ENCODE measurements around the gene CDC42EP1.

Gene CDC42EP1

DNA sequence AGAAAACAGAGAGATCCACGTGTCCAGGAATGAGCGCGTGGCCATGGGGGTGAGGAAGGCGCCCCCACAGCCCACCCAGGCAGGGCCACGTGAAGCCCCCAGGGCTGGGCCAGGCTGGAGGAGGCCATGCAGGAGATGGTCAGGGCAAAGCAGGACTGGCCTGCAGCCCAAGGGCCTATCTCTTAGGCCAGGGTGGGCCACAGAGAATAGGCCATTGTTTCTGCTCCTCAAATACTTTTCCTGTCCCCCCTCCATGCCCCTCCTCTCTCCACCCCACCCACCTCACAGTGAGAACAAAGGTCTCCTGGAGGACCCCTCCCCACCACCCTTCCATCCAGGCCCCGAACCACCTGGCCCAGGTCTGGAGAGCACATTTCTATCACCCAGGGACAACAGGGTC is 8.3 kb upstream of the CDC42EP1 start:
- Histone ChIP-seq H3K9ac (ENCODE audit: low read depth, low read length, poor library complexity, severe bottlenecking) (no peak overlapping the region), H3K79me2 (ENCODE audit: insufficient read depth, low read length) (no peaks in the 10 kb centered on the region), H3F3A (ENCODE audit: low read depth) (no peaks in the 10 kb centered on the region), H4K20me1 (ENCODE audit: insufficient read depth, low read length, poor library complexity, severe bottlenecking) (no peaks in the 10 kb centered on the region), H3K4me1 (ENCODE audit: insufficient read depth, low read length, poor library complexity, severe bottlenecking) (no peaks in the 10 kb centered on the region), H3K27me3 (ENCODE audit: insufficient read depth, low read length, poor library complexity, severe bottlenecking) (no peaks in the 10 kb centered on the region), H3K36me3 (ENCODE audit: insufficient read depth, low read length) (no peaks in the 10 kb centered on the region), H3K9me3 (ENCODE audit: insufficient read depth, low read depth, low read length) (no peaks in the 10 kb centered on the region), H3K4me3 (ENCODE audit: low read length, poor library complexity, severe bottlenecking) (no peak overlapping the region), H2AFZ (ENCODE audit: low read length) (no peak overlapping the region), H3K4me2 (ENCODE audit: low read depth, low read length, poor library complexity, severe bottlenecking) (no peak overlapping the region), H3K9me2 (replicated peaks; ENCODE audit: low read depth, low read length) (no peaks in the 10 kb centered on the region)
- TF ChIP-seq EZH2phosphoT487 (IDR thresholded peaks at IDR 0.05; ENCODE audit: borderline replicate concordance) = no peak
- TF ChIP-seq, protein P1, sequence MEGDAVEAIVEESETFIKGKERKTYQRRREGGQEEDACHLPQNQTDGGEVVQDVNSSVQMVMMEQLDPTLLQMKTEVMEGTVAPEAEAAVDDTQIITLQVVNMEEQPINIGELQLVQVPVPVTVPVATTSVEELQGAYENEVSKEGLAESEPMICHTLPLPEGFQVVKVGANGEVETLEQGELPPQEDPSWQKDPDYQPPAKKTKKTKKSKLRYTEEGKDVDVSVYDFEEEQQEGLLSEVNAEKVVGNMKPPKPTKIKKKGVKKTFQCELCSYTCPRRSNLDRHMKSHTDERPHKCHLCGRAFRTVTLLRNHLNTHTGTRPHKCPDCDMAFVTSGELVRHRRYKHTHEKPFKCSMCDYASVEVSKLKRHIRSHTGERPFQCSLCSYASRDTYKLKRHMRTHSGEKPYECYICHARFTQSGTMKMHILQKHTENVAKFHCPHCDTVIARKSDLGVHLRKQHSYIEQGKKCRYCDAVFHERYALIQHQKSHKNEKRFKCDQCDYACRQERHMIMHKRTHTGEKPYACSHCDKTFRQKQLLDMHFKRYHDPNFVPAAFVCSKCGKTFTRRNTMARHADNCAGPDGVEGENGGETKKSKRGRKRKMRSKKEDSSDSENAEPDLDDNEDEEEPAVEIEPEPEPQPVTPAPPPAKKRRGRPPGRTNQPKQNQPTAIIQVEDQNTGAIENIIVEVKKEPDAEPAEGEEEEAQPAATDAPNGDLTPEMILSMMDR (conservative IDR thresholded peaks at IDR 0.05; ENCODE audit: low read length) = no peak

DNA sequence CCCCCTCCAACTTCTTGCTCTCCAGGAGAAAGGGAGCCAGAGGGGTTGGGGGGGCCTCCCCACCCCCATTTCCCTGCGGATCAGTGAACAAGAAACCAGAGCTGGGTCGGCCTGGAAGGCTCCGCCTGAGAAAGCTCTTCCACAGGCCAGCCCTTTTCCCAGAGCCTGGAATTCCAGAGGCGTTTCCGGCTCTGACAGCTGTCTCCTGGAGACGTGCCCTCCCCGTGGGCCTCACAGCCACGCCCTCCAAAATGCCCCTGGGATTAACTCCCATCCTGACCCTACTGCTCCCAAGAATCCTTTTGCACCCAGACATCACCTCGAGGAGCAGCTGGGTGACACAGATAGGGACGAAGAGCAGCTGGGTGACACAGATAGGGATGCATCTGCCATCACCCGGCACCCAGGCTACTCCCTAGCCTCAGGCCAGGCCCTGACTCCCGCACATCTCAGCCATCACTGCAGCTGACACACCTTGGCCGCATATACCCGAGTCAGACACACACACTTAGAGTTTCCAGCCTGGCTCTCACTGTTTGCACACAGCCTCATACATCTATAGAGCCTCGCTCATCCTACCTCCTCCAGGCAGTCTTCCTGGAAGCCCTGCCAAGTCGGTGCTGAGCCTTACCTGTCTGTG is 7.6 kb upstream of the CDC42EP1 start:
- Histone ChIP-seq H3K9me3 (ENCODE audit: insufficient read depth, low read depth, low read length) (no peaks in the 10 kb centered on the region), H4K20me1 (ENCODE audit: insufficient read depth, low read length, poor library complexity, severe bottlenecking) (no peaks in the 10 kb centered on the region), H3K9ac (ENCODE audit: low read depth, low read length, poor library complexity, severe bottlenecking) (no peak overlapping the region), H3K4me3 (ENCODE audit: low read length, poor library complexity, severe bottlenecking) (no peak overlapping the region), H3K9me2 (replicated peaks; ENCODE audit: low read depth, low read length) (no peaks in the 10 kb centered on the region), H3F3A (ENCODE audit: low read depth) (no peaks in the 10 kb centered on the region), H3K27me3 (ENCODE audit: insufficient read depth, low read length, poor library complexity, severe bottlenecking) (no peaks in the 10 kb centered on the region), H3K4me2 (ENCODE audit: low read depth, low read length, poor library complexity, severe bottlenecking) (no peak overlapping the region), H3K79me2 (ENCODE audit: insufficient read depth, low read length) (no peaks in the 10 kb centered on the region), H2AFZ (ENCODE audit: low read length) (no peak overlapping the region), H3K4me1 (ENCODE audit: insufficient read depth, low read length, poor library complexity, severe bottlenecking) (no peaks in the 10 kb centered on the region), H3K36me3 (ENCODE audit: insufficient read depth, low read length) (no peaks in the 10 kb centered on the region)
- TF ChIP-seq, protein P1 (conservative IDR thresholded peaks at IDR 0.05; ENCODE audit: low read length) = no peak
- TF ChIP-seq EZH2phosphoT487 (IDR thresholded peaks at IDR 0.05; ENCODE audit: borderline replicate concordance) = no peak

DNA sequence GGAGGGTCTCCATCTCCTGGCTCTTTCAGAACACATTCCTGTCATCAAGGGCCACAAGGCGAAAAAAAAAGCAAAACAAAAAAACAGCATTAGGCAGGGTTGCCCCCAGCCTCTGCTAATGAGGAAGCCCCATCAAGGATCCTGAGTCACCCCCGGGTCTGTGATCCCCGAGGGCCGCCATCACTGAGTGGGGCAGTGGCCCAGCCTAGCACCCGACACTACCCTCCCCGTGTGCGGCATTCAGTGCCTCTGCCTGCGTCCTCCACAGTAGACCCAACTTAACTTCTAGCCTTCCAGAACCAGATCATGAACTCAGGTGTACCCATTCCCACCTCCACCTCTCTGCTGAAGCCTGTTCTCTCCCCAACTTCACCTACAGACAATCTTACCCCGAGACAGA is 6.6 kb upstream of the CDC42EP1 start:
- Histone ChIP-seq H4K20me1 (ENCODE audit: insufficient read depth, low read length, poor library complexity, severe bottlenecking) (no peaks in the 10 kb centered on the region), H3K9me2 (replicated peaks; ENCODE audit: low read depth, low read length) (no peaks in the 10 kb centered on the region), H3K79me2 (ENCODE audit: insufficient read depth, low read length) (no peaks in the 10 kb centered on the region), H3K9me3 (ENCODE audit: insufficient read depth, low read depth, low read length) (no peaks in the 10 kb centered on the region), H3K36me3 (ENCODE audit: insufficient read depth, low read length) (no peaks in the 10 kb centered on the region), H3K9ac (ENCODE audit: low read depth, low read length, poor library complexity, severe bottlenecking) (no peak overlapping the region), H3K27me3 (ENCODE audit: insufficient read depth, low read length, poor library complexity, severe bottlenecking) (no peaks in the 10 kb centered on the region), H3K4me1 (ENCODE audit: insufficient read depth, low read length, poor library complexity, severe bottlenecking) (no peaks in the 10 kb centered on the region), H3F3A (ENCODE audit: low read depth) (no peaks in the 10 kb centered on the region), H3K4me2 (ENCODE audit: low read depth, low read length, poor library complexity, severe bottlenecking) (no peak overlapping the region), H3K4me3 (ENCODE audit: low read length, poor library complexity, severe bottlenecking) (no peak overlapping the region), H2AFZ (ENCODE audit: low read length) (no peak overlapping the region)
- TF ChIP-seq, protein P1 (conservative IDR thresholded peaks at IDR 0.05; ENCODE audit: low read length) = no peak
- TF ChIP-seq EZH2phosphoT487 (IDR thresholded peaks at IDR 0.05; ENCODE audit: borderline replicate concordance) = no peak
